ENCODE results near the gene SLC12A6.

DNA sequence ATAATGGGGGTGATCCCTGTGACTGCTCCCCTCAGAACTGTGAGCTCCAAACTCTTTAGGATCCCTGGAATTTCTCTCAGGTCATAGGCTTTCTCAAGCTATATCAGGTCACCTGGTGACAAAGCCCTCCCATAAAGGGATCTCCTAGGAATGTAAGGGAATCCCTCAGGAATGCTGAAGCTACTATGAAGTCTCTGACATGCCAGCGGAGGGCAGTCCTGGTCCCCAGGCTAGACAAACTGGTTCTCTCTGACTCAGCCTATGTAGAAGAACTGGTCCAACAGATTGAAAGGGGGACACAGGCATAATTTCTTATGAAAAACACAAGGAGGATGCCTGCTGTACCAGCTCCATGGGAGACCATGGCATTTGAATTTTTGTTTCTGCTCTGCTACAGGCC is 22.7 kb upstream of the SLC12A6 start:
- TF ChIP-seq CTCF (IDR thresholded peaks at IDR 0.05) (no peak), POLR2A (IDR thresholded peaks at IDR 0.05) (no peak)

Data from heart left ventricle (tissue), 13 donors.